ENCODE data around the gene LIFR. TPM values are rescaled to one million over a fixed set of nuclear protein-coding genes. Genes with fewer than 3 reads are reported as not detected.
A peak's percentile ranks its signal among the peaks of the same experiment; 100 is the strongest.

Gene LIFR
- total RNA-seq, 1 experiment from 2014 or later = 46.0 TPM

DNA sequence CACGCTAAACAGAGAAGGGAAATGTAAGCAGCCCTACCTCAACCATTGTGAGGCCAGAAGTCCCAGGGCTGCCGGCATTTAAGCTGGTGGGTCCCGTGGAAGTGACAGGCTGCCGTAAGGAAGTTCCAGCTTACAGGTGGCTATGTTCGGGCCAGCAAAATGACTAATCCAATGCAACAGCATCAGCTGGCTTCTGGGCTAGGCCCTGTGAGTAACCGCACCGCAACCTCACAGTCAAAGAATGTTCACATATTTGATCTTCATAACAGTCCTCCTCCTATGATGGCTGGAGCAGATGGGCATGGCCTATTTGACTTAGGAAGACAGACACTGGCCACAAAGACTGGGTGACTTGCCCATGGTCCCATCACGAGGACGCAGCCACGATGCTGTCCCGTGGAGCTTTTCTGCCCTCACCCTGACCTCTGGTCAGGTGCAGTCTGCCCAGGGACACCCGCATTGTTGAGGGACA, 88.2 kb downstream of the LIFR start:
- Histone ChIP-seq H3K27ac (peak overlapping the region; percentile 66), H3K4me1 (replicated peaks) (peaks cover 50% of the 10 kb centered on the region)

DNA sequence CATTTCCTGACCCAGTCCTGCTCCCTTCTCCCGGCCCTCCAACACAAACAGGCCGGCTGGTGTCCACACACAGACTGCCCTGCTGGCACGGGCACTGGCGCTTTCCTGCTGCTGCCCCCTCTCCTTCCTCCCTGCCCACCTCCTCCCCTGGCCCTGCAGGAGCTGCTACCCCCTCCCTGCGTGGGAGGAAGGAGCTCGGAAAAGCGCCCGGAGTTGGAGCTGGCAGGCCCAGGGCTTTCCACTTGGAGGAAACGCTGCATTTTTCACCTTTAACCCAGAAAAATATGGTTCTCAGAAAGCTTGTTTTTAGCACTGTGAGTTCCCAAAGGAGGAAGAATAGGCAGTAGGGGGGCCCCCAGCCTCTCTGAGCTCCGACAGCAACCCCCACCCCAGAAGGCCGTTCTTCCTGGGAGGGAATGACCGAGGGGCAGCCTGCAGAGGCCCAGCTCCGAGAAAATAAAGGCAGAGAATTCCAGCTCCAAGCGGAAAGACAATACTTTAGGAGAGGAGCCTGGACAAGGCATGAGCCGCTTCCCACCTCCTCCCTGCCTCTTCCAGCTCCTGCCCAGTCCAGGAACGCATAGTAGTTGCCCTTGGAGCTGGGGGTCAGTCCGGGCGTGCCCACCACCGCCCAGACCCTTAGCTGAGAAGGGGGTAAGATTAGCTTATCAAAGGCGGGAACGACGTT, 88.9 kb downstream of the LIFR start:
- H3K4me1 ChIP-seq (replicated peaks) = peaks cover 57% of the 10 kb centered on the region
- no peaks in the 10 kb centered on the region for H3K27me3 ChIP-seq (replicated peaks)
- H3K36me3 ChIP-seq = no peaks in the 10 kb centered on the region
- peak in 1 of 2 experiments; percentile 40 for DNase-seq (ENCODE audit: low read depth in 1 of 2, low spot score in 2 of 2)
- peak overlapping the region; percentile 66 for H3K27ac ChIP-seq
- no peaks in the 10 kb centered on the region for H3K9me3 ChIP-seq (replicated peaks)
- H3K4me3 ChIP-seq = peak overlapping the region; percentile 1

More for the DNA sequence above, 88.2 kb downstream of the LIFR start:
- no peaks in the 10 kb centered on the region for H3K27me3 ChIP-seq (replicated peaks)
- DNase-seq (ENCODE audit: low read depth in 1 of 2, low spot score in 2 of 2) = peak; percentile 71 to 91
- H3K36me3 ChIP-seq = no peaks in the 10 kb centered on the region
- H3K4me3 ChIP-seq = peak overlapping the region; percentile 1; the same call in 1 of the 2 replicates
- H3K9me3 ChIP-seq (replicated peaks) = no peaks in the 10 kb centered on the region

DNA sequence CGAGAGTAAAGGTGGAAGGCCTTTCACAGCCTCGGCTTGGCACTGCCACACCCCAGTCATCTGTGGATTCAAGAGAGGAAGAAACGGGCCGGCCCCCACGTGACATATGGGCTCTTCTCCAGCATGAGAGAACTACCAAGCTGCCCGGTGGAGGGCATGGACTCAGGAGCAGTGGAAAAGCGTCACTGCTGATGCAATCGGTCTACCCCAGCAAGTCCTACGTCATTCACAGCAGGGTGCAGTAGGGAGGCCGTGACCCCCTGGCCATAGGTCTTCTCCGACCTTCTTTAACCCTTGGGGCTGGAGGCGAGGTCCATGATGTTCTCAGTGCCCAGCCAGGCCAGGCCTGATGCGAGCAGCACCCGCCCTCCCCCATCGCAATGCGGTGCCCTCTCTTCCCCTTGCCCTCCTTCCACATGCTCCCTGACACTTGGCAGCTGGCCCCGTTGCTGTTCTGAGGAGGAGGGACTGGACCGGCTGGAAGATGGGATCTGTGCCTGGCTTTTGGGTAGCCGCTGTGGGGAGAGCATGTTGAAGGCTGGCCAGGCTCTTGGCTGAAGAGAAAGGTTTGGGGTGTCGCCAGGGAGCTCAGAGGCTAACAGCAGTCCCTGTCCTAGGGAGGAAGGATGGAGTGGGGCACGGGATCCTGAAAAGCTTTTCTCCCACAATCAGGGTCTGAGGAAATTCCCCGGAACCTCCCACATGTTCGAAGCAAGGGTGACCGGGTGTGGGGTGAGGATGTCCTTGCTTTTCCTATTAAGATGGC, 89.8 kb downstream of the LIFR start:
- H3K27ac ChIP-seq = peak overlapping the region; percentile 66

GRCh38 chr5:38465702-38466423, 90.6 kb downstream of the LIFR start:
- no peak overlapping the region for H3K27ac ChIP-seq
- H3K27me3 ChIP-seq (replicated peaks) = no peaks in the 10 kb centered on the region
- H3K4me1 ChIP-seq (replicated peaks) = peaks cover 60% of the 10 kb centered on the region
- H3K4me3 ChIP-seq = no peak overlapping the region
- H3K36me3 ChIP-seq = no peaks in the 10 kb centered on the region
- DNase-seq (ENCODE audit: low read depth in 1 of 2, low spot score in 2 of 2) = no peak
- no peaks in the 10 kb centered on the region for H3K9me3 ChIP-seq (replicated peaks)

More for the DNA sequence above, 89.8 kb downstream of the LIFR start:
- H3K9me3 ChIP-seq (replicated peaks) = no peaks in the 10 kb centered on the region
- H3K27me3 ChIP-seq (replicated peaks) = no peaks in the 10 kb centered on the region
- peaks cover 60% of the 10 kb centered on the region for H3K4me1 ChIP-seq (replicated peaks)
- H3K36me3 ChIP-seq = no peaks in the 10 kb centered on the region
- DNase-seq (ENCODE audit: low read depth in 1 of 2, low spot score in 2 of 2) = no peak
- no peak overlapping the region for H3K4me3 ChIP-seq

DNA sequence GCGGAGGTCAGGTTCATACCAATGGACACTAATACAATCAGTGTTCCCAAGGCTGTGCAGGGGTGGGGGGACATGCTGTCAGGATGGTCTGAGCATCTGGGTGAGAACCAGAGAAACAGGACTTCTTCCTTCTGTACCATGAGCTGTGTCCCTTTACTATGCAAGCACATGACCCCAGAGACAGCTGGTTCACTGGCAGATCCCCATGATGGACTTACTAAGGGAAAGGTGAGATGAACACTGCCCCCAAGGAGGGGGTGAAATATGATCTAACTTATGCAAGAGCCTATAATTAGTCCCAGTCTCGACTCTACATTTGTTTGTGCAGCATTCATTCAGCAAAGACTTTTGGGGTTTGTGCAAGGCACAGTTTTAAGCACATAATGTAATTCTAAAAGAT, 91.4 kb downstream of the LIFR start:
- Histone ChIP-seq H3K27ac (peak overlapping the region; percentile 52), H3K36me3 (no peaks in the 10 kb centered on the region), H3K27me3 (replicated peaks) (no peaks in the 10 kb centered on the region), H3K9me3 (replicated peaks) (no peaks in the 10 kb centered on the region), H3K4me1 (replicated peaks) (peaks cover 60% of the 10 kb centered on the region), H3K4me3 (no peak overlapping the region)
- DNase-seq (ENCODE audit: low read depth in 1 of 2, low spot score in 2 of 2) = no peak

GRCh38 chr5:38463634-38464521, 92.6 kb downstream of the LIFR start:
- Histone ChIP-seq H3K36me3 (no peaks in the 10 kb centered on the region), H3K27ac (peak overlapping the region; percentile 61), H3K27me3 (replicated peaks) (no peaks in the 10 kb centered on the region), H3K9me3 (replicated peaks) (no peaks in the 10 kb centered on the region), H3K4me3 (no peak overlapping the region), H3K4me1 (replicated peaks) (peaks cover 59% of the 10 kb centered on the region)
- peak; percentile 94 for DNase-seq (ENCODE audit: low read depth in 1 of 2, low spot score in 2 of 2)

- Histone ChIP-seq H3K9me3 (replicated peaks) (no peaks in the 10 kb centered on the region), H3K4me3 (no peak overlapping the region), H3K27me3 (replicated peaks) (no peaks in the 10 kb centered on the region), H3K27ac (peak overlapping the region; percentile 61), H3K36me3 (no peaks in the 10 kb centered on the region), H3K4me1 (replicated peaks) (peaks cover 51% of the 10 kb centered on the region)
- peak in 1 of 2 experiments; percentile 64 for DNase-seq (ENCODE audit: low read depth in 1 of 2, low spot score in 2 of 2)
These were observed 93.3 kb downstream of the LIFR start for GRCh38 chr5:38462976-38463633.

GRCh38 chr5:38458174-38458573, 98.3 kb downstream of the LIFR start:
- no peak for DNase-seq (ENCODE audit: low read depth in 1 of 2, low spot score in 2 of 2)
- no peaks in the 10 kb centered on the region for H3K36me3 ChIP-seq
- H3K9me3 ChIP-seq (replicated peaks) = no peaks in the 10 kb centered on the region
- no peak overlapping the region for H3K27ac ChIP-seq
- H3K4me1 ChIP-seq (replicated peaks) = peaks cover 15% of the 10 kb centered on the region
- H3K4me3 ChIP-seq = no peak overlapping the region
- no peaks in the 10 kb centered on the region for H3K27me3 ChIP-seq (replicated peaks)

DNA sequence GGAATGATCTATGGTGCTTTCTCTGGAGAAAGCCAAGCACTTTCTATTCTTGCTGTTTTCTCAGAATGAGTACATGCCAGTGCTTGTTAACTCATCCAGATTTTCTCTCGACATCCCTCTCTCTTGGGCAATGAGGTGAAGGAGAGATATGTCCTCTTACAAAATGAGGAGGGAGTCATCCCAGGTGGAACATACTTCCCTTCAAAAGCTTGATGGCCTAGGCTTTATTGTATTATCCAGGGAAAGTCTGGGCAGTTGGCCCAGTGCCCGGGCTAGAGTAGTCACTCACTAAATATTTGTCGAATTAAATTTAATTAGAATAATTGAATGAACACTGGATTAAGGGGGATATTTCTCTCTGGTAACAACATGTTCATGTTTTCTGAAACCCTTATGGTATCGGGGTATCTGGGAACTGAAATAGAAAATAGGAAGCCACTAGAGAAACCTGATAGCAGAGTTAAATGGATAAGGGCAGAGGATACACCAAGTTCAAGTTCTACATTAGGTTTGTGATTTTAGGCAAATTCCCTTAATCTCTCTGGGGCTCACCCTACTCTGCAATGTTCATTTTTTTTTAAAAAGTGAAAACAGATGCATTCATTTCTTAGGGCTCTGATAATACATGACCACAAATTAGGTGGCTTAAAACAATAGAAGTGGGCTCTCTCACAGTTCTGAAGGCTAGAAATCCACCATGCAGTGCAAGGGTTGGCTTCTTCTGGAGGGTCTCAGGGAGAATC, 99.6 kb downstream of the LIFR start:
- Histone ChIP-seq H3K27ac (no peak overlapping the region), H3K4me1 (replicated peaks) (peaks cover 6% of the 10 kb centered on the region; the same call in 1 of the 2 replicates)
- DNase-seq (ENCODE audit: low read depth in 1 of 2, low spot score in 2 of 2) = no peak

DNA sequence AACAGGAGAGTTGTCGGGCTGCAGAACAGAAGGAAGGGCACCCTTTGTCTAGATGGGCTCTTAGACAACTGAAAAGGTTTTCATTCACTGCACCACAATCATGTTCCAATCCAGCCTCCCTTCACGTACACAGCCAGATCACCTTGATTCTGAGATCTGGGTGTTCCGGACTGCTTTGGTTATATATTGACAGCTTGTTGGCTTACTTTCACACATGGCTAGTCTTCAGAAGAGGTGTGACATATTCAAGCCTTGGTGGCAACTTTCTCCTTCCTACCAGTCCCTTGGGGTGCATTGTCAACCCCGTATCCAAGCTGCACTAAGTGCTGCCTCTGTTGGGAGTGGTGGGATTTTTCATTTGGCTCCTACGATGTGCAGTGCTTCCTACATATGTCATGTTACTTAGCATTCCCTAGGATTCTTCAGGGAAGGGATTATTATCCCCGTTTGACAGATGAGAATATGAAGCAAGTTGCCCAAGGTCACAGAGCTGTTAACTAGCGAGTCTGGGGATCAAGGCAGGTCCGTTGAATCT, 100.6 kb downstream of the LIFR start:
- Histone ChIP-seq H3K9me3 (replicated peaks) (no peaks in the 10 kb centered on the region), H3K36me3 (no peaks in the 10 kb centered on the region), H3K4me1 (replicated peaks) (peaks cover 6% of the 10 kb centered on the region; the same call in 1 of the 2 replicates), H3K4me3 (no peak overlapping the region), H3K27ac (no peak overlapping the region), H3K27me3 (replicated peaks) (no peaks in the 10 kb centered on the region)
- DNase-seq (ENCODE audit: low read depth in 1 of 2, low spot score in 2 of 2) = no peak

More for the DNA sequence above, 99.6 kb downstream of the LIFR start:
- no peaks in the 10 kb centered on the region for H3K9me3 ChIP-seq (replicated peaks)
- H3K27me3 ChIP-seq (replicated peaks) = no peaks in the 10 kb centered on the region
- H3K36me3 ChIP-seq = no peaks in the 10 kb centered on the region
- no peak overlapping the region for H3K4me3 ChIP-seq

- H3K36me3 ChIP-seq = no peaks in the 10 kb centered on the region
- peaks cover 8% of the 10 kb centered on the region; the same call in 1 of the 2 replicates for H3K4me1 ChIP-seq (replicated peaks)
- H3K4me3 ChIP-seq = no peak overlapping the region
- H3K27me3 ChIP-seq (replicated peaks) = no peaks in the 10 kb centered on the region
- H3K27ac ChIP-seq = no peak overlapping the region
- no peak for DNase-seq (ENCODE audit: low read depth in 1 of 2, low spot score in 2 of 2)
- no peaks in the 10 kb centered on the region for H3K9me3 ChIP-seq (replicated peaks)
These were observed 102.5 kb downstream of the LIFR start for GRCh38 chr5:38453921-38454320.

DNA sequence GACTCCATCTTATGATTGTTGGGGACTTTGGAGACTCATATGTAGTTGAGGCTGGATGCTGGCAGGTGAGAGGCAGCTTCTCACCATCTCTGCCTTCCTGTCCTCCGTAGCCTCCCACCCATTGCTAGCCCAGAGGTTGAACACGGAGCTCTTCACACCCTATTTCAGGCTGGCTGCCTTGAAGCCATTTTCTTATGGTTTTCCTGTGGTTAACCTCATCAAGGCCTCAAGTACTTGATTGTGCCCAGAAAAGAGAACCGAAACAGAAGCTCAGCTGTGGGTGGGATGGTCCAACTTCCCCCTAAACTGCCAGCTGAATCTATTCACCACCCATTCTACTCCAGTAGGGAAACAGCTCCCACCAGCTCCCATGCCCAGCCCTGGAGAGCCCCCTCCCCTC, 102.9 kb downstream of the LIFR start:
- no peak for DNase-seq (ENCODE audit: low read depth in 1 of 2, low spot score in 2 of 2)
- H3K4me3 ChIP-seq = no peak overlapping the region
- H3K36me3 ChIP-seq = no peaks in the 10 kb centered on the region
- no peaks in the 10 kb centered on the region for H3K27me3 ChIP-seq (replicated peaks)
- H3K27ac ChIP-seq = no peak overlapping the region
- no peaks in the 10 kb centered on the region for H3K9me3 ChIP-seq (replicated peaks)
- peaks cover 11% of the 10 kb centered on the region; the same call in 1 of the 2 replicates for H3K4me1 ChIP-seq (replicated peaks)
